Hippocampal formation (tissue), 2 donors: Measurements from ENCODE around the gene IL36RN.
A peak's percentile ranks its signal among the peaks of the same experiment; 100 is the strongest.
"Not testable (repeated sequence)": the region's sequence is repeated elsewhere in the genome, so short reads cannot be mapped to it uniquely, and the experiment has no call there.

ENCODE experiments used
- DNase-seq, 2 donors: peaks; one replicate each; lab custom pipeline; 2025; lab: John Stamatoyannopoulos, UW

IL36RN gene

DNA sequence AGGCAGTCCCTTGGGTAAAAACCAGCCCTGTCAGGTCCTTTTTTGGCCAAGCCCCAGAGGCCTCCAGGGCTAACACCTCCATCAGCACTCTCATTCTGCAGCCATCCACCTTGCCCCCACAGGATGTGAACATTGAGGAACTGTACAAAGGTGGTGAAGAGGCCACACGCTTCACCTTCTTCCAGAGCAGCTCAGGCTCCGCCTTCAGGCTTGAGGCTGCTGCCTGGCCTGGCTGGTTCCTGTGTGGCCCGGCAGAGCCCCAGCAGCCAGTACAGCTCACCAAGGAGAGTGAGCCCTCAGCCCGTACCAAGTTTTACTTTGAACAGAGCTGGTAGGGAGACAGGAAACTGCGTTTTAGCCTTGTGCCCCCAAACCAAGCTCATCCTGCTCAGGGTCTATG lies 16.0 kb downstream of the IL36RN start:
- no peak for DNase-seq

DNA sequence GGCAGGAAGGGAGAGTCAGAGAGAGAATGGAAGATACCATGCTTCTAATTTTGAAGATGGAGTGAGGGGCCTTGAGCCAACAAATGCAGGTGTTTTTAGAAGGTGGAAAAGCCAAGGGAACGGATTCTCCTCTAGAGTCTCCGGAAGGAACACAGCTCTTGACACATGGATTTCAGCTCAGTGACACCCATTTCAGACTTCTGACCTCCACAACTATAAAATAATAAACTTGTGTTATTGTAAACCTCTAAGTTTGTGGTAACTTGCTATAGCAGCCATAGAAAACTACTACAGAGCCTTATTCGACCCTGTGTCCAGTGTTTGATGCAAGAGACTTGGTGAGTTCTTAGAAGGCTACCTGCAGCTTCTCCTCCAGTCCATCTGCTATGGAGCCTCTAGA lies 16.6 kb downstream of the IL36RN start:
- DNase-seq: no peak

- no peak for DNase-seq
These were observed 18.1 kb downstream of the IL36RN start for GRCh38 chr2:113076954-113077669.

DNA sequence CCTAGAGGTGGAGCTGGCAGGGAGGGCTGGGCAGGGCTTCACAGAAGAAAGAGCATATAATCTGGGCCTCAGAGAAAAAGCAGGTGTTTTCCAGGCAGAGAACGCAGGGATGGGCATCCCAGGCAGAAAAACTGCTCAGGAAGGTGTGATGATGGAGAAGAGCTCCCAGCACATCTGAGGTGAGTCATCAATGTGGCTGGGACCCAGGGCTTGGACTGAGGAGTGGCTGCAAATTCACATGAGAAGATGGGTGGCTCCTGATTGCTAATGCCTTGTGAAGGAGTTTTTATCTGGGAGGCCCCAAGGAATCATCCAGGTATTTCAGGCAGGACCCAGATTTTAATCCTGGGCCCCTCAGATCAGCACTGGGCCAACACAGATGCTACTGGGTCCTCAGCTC lies 18.9 kb downstream of the IL36RN start:
- DNase-seq: no peak

- DNase-seq: no peak
These were observed 19.4 kb downstream of the IL36RN start for GRCh38 chr2:113078350-113078839.

DNA sequence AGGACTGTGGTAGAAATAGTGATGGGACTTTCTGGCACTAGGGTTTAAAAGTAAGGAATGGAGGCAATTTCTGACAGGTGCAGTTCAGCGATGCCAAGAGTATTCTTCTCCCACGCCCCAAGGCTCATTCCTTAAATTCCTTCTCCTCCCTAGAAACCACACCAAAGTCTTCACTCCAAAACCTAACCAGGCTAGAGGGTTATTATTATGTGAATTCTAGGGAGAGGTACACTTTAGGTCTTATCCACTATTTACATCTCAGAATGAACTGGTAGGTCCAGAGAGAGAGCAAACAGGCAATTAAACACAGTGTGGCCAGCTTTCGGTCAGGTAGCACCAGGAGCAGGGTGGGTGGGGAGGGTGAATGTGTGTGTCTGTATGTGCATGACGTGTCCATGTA lies 20.1 kb downstream of the IL36RN start:
- no peak for DNase-seq

GRCh38 chr2:113080134-113080533 lies 21.1 kb downstream of the IL36RN start:
- DNase-seq: no peak

- DNase-seq: no peak
These were observed 22.7 kb downstream of the IL36RN start for GRCh38 chr2:113081488-113082210.

- no peak for DNase-seq
These were observed 24.3 kb downstream of the IL36RN start for GRCh38 chr2:113083296-113083695.

DNA sequence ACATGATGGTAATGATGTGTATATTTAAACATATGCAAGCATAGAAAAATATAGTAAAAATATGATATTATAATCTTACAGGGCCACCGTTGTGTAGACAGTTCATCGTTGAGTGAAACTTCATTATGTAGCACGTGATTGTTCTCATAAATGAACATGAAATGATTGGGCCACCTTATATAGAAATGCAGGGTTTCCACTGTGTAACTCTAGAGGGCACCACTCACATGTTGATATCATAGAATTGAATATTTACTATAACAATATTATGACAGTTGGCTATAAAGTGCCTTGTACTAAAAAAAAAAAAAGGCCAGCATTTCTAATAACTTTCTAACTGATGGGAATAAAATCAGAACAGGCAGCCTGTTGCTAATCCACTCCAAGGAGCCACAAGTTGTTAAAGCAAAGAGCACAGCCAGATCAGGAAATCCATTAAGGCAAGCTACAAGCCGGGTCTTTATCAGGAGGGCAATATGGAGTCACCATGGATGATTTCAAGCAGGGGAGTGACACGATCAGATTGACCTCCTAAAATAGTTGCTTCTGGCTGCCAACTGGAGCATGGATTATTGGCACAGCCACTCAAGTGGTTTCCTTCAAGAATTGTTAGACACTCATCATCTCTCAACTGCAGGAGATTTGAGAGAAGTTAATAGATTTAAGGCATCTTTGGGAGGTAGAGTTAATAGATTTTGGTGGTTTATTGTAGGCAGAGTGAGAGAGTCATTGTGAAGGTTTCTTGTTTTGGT lies 25.4 kb downstream of the IL36RN start:
- no peak for DNase-seq

GRCh38 chr2:113085542-113085941 lies 26.5 kb downstream of the IL36RN start:
- no peak for DNase-seq

DNA sequence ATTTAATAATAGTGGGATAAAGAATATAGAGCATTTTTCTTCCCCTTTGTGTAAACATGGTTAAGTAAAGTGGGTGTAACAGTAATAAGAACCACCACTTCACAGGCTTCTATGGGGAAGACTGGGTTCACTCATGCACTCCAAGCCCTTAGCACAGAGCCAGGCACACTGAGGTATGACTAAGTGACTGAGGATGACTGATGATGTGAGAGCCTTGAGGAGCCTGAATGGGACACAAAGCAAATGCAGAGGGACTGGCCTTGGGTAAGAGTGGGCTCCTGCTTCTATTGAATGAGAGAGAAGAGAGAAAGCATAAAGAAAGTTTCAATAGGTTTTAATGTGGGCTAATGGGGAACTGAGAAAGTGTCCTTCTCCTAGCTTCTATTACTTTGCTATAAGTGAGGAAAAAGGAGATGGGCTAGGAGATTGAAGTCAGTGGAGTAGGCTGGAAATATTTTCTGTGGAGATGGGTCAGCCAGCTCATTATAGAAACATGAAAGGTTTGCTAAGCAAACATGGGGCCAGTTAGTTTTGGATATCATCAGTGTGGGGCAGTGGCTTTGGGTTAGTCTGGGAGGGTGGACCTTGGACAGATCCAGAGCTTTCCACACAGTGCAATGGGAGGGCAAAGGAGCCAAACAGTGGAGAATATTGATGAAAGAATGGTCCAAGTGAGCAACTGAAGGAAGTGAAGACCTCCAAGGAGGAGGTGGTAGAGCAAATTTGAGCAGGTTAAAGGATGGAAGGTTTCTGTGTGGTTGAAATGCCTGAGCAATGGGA lies 29.4 kb downstream of the IL36RN start:
- no peak for DNase-seq

- DNase-seq: peak in 1 of 2 donors; percentile 1
These were observed 30.9 kb downstream of the IL36RN start for GRCh38 chr2:113089916-113090315.

DNA sequence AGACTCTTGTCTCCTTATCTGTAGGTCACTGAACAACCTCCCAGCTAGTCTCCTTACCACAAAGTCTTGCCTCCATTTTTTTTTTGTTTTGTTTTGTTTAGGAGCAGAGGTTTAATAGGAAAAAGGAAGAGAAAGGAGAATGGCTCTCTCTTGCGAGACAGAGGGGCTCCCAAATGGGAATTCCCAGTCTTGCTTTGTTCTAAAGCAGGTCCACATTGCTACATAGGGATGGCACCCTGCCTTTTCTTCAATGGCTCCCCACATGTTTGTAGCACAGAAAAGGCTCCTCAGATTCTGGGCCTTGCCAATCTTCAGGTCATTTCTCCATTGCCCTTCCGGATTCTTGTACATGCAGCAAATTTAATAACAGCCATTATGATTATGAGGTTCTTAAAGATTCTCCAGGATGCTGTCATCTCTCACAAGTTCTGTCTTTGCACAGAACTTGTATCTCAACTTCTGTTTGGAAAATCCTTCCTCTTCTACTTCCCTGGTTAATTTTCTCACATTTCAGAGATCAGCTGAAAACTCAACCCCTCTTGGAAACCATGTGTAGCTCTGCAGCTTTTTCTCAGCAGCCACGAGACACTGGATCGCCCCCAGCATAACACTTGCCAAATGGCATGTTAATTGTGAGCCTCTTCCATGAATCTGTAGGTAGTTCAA lies 32.4 kb downstream of the IL36RN start:
- DNase-seq: no peak

GRCh38 chr2:113092864-113093612 lies 34.0 kb downstream of the IL36RN start:
- no peak for DNase-seq

DNA sequence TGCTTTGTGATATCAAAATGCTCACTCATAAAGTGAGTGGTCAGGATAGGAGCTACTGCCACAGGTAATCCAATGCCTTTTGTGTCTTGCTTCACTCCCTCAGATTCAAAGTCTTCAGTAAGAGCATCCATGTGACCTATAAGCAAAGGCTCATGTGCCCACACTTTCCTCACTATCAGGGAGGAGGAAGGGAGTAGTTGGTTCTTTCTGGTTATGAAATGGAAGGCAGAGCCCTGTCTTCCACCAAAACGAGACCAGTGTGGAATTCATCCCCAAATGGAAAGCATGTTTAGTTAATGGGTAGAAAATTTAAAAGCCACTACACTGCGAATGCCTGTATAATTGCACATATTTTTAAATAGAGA lies 34.6 kb downstream of the IL36RN start:
- DNase-seq: no peak

DNA sequence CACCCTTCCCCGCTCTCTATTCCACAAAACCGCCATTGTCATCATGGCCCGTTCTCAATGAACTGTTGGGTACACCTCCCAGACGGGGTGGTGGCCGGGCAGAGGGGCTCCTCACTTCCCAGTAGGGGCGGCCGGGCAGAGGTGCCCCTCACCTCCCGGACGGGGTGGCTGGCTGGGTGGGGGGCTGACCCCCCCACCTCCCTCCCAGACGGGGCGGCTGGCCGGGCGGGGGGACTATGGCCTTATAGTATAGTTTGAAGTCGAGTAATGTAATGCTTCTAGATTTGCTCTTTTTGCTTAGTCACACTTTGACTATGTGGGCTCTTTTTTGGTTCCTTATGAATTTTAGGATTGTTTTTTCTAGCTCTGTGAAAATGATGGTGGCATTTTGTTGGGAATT lies 37.3 kb downstream of the IL36RN start:
- not testable (repeated sequence) for DNase-seq

- DNase-seq: not testable (repeated sequence)
These were observed 38.0 kb downstream of the IL36RN start for GRCh38 chr2:113096842-113097618.

GRCh38 chr2:113098041-113098440 lies 39.0 kb downstream of the IL36RN start:
- no peak for DNase-seq

DNA sequence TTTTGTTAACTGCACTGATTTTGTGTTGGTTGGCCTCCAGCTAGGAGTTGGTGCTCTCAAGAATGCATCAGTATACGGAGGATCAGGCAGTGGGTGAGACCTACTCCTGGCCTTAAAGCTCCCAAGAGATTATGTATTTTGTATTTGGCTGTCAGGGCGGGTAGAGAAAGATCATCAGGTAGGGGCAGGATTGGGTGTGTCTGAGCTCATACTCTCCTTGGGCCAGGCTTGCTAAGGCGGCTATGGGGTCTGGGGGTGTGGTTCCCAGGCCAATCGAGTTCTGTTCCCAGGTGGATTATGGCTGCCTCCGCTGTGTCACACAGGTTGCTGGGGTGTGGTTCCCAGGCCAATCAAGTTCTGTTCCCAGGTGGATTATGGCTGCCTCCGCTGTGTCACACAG lies 39.5 kb downstream of the IL36RN start:
- no peak for DNase-seq
